HEK293 (cell line): Measurements from ENCODE around the gene MCHR1.

Experiments
- CTCF ChIA-PET: fragments of 350-600 bp; formaldehyde crosslinking; extraction: SDS; loops from one replicate; lab custom pipeline; 2021; ENCODE audit warnings: antibody characterized with exemption; lab: Yijun Ruan, JAX
- POLR2A ChIA-PET: fragments of 300-600 bp; formaldehyde crosslinking; extraction: SDS; loops from one replicate; lab custom pipeline; 2020; ENCODE audit warnings: antibody characterized with exemption, inconsistent platforms; lab: Yijun Ruan, JAX
- H3K27ac ChIP-seq: fragments of 200-500 bp; sonication (Bioruptor generic); 2 replicates; pipeline ENCODE4 v1.5.1; 2014; ENCODE audit warnings: low read depth, low read length, control low read depth, inconsistent platforms; ENCODE audit errors: extremely low read depth
- H3K36me3 ChIP-seq, 2 experiments: fragments of 200-500 bp in 1 of 2; sonication (Bioruptor generic) in 1 of 2; 1 replicate in 1 of 2; 2 replicates in 1 of 2; pipeline ENCODE4 v1.5.1; 2014 to 2017; ENCODE audit warnings: inconsistent platforms in 2 of 2, low read length in 2 of 2; ENCODE audit not compliant: control insufficient read depth in 2 of 2, insufficient read depth in 1 of 2
- H3K4me1 ChIP-seq: fragments of 200-500 bp; sonication (Bioruptor generic); 2 replicates; pipeline ENCODE4 v1.5.1; 2014; ENCODE audit warnings: mild to moderate bottlenecking, low read length, inconsistent platforms; ENCODE audit not compliant: control insufficient read depth, insufficient read depth
- H3K4me3 ChIP-seq: 2 replicates; pipeline ENCODE4 v1.5.1; 2011; ENCODE audit warnings: low read depth, mild to moderate bottlenecking, control low read depth, low read length, moderate library complexity
- H3K9me3 ChIP-seq: fragments of 200-500 bp; sonication (Bioruptor generic); 2 replicates; pipeline ENCODE4 v1.5.1; 2014; ENCODE audit warnings: low read depth, low read length, inconsistent platforms; ENCODE audit not compliant: control insufficient read depth, insufficient read depth
- GFI1B ChIP-seq: fragments of 450-650 bp; formaldehyde crosslinking; IDR thresholded peaks from 2 replicates; pipeline ENCODE4 v1.5.1; 2016; ENCODE audit warnings: missing biosample characterization, missing genetic modification characterization
- KLF7 ChIP-seq: fragments of 450-650 bp; formaldehyde crosslinking; IDR thresholded peaks from 2 replicates; pipeline ENCODE4 v1.5.1; 2016; ENCODE audit warnings: missing biosample characterization, missing genetic modification characterization, borderline replicate concordance
- TCF7L2 ChIP-seq: IDR thresholded peaks from 2 replicates; pipeline ENCODE4 v1.6.1; 2011; ENCODE audit warnings: low read depth, mild to moderate bottlenecking, inconsistent platforms, low read length, moderate library complexity, borderline replicate concordance
- ZBTB17 ChIP-seq: fragments of 450-650 bp; formaldehyde crosslinking; IDR thresholded peaks from 2 replicates; pipeline ENCODE4 v1.5.1; 2016; ENCODE audit warnings: missing biosample characterization, missing genetic modification characterization
- ZBTB44 ChIP-seq: fragments of 450-650 bp; IDR thresholded peaks from 2 replicates; pipeline ENCODE4 v1.5.1; 2018; ENCODE audit warnings: missing biosample characterization, mild to moderate bottlenecking, missing genetic modification characterization
- ZIC2 ChIP-seq: fragments of 450-650 bp; formaldehyde crosslinking; IDR thresholded peaks from 2 replicates; pipeline ENCODE4 v1.5.1; 2016; ENCODE audit warnings: missing biosample characterization, missing genetic modification characterization
- ZNF112 ChIP-seq: fragments of 450-650 bp; formaldehyde crosslinking; IDR thresholded peaks from 2 replicates; pipeline ENCODE4 v1.5.0; 2017; ENCODE audit warnings: missing biosample characterization, missing genetic modification characterization
- ZNF114 ChIP-seq: fragments of 450-650 bp; formaldehyde crosslinking; IDR thresholded peaks from 2 replicates; pipeline ENCODE4 v1.5.0; 2017; ENCODE audit warnings: missing biosample characterization, missing genetic modification characterization
- ZNF121 ChIP-seq: fragments of 450-650 bp; formaldehyde crosslinking; IDR thresholded peaks from 2 replicates; pipeline ENCODE4 v1.5.1; 2016; ENCODE audit warnings: missing biosample characterization, missing genetic modification characterization
- ZNF138 ChIP-seq: fragments of 450-650 bp; formaldehyde crosslinking; IDR thresholded peaks from 2 replicates; pipeline ENCODE4 v1.5.1; 2016; ENCODE audit warnings: missing biosample characterization, missing genetic modification characterization, borderline replicate concordance
- ZNF16 ChIP-seq: fragments of 450-650 bp; formaldehyde crosslinking; IDR thresholded peaks from 2 replicates; pipeline ENCODE4 v1.5.1; 2016; ENCODE audit warnings: low read depth, missing biosample characterization, missing genetic modification characterization
- ZNF169 ChIP-seq: fragments of 450-650 bp; formaldehyde crosslinking; IDR thresholded peaks from 2 replicates; pipeline ENCODE4 v1.5.1; 2016; ENCODE audit warnings: missing biosample characterization, missing genetic modification characterization
- ZNF221 ChIP-seq: fragments of 450-650 bp; formaldehyde crosslinking; IDR thresholded peaks from 2 replicates; pipeline ENCODE4 v1.5.1; 2017; ENCODE audit warnings: missing biosample characterization, missing genetic modification characterization, borderline replicate concordance
- ZNF449 ChIP-seq: fragments of 450-650 bp; formaldehyde crosslinking; IDR thresholded peaks from 2 replicates; pipeline ENCODE4 v1.5.1; 2017; ENCODE audit warnings: missing biosample characterization, mild to moderate bottlenecking, missing genetic modification characterization, moderate library complexity
- ZNF501 ChIP-seq: fragments of 450-650 bp; formaldehyde crosslinking; IDR thresholded peaks from 2 replicates; pipeline ENCODE4 v1.5.1; 2016; ENCODE audit warnings: missing biosample characterization, missing genetic modification characterization
- ZNF768 ChIP-seq: fragments of 450-650 bp; formaldehyde crosslinking; IDR thresholded peaks from 2 replicates; pipeline ENCODE4 v1.5.1; 2018; ENCODE audit warnings: missing biosample characterization, mild to moderate bottlenecking, missing genetic modification characterization
- TF ChIP-seq, protein P1 (sequence below): fragments of 450-650 bp; formaldehyde crosslinking; IDR thresholded peaks from 2 replicates; pipeline ENCODE4 v1.5.1; 2016; ENCODE audit warnings: missing biosample characterization, missing genetic modification characterization
- TF ChIP-seq, protein P2 (sequence below): fragments of 450-650 bp; formaldehyde crosslinking; IDR thresholded peaks from 2 replicates; pipeline ENCODE4; 2016; ENCODE audit warnings: missing biosample characterization, missing genetic modification characterization

Gene MCHR1

DNA sequence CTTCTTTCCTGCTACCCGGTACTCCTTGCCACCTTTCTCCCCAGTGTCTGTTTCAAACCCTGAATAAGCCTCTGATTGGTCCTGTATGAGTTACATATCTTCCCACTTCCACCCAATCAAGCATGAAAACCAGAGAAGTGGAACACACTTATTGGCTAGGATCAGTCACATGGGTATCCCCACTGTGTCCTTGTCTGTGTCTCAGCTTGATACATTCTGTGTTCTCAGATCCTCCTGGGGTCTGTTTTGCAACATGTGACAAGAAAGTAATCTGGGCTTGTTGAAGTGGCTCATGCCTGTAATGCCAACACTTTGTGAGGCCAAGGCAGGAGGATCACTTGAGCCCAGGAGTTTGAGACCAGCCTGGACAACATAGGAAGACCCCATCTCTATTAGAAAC is 23.9 kb downstream of the MCHR1 start:
- H3K9me3 ChIP-seq = no peaks in the 10 kb centered on the region
- H3K36me3 ChIP-seq = no peaks in the 10 kb centered on the region
- no peak overlapping the region for H3K4me3 ChIP-seq
- H3K4me1 ChIP-seq = no peaks in the 10 kb centered on the region
- no peak overlapping the region; the same call in 1 of the 2 replicates for H3K27ac ChIP-seq
- ChIA-PET POLR2A (interaction anchor here (1.2 kb wide), 1 partner anchor 11 kb away, joined by 5 read pairs; no protein-coding TSS in a partner anchor), CTCF (interaction anchor here (0.6 to 3.2 kb wide), 3 partner anchors 8 to 39 kb away, joined by 3 to 13 read pairs (median 3); no protein-coding TSS in a partner anchor)
- no peak for TF ChIP-seq TCF7L2
- peak; percentile 59; the same call in 1 of the 2 replicates for TF ChIP-seq ZBTB17 (tag by site-specific recombination)

DNA sequence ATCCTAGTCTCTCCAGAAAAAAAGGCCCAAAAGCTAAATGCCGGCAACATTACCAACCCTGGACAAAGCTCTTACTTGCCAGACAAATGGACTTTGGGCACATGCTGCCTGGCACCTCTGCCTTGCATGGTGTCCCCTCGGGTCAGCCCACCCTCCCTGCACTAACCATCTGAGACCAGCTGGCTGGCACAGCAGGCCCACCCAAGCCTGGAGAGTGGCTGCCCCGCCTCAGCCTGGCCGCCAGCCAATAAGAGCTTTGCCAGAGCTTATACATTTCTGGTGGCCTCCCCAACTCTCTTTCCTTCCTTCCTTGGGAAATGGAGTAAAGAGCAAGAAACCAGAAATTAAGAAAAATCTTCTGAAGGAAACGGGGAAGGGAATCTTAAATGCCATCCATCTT is 24.5 kb downstream of the MCHR1 start:
- H3K27ac ChIP-seq = no peak overlapping the region
- ChIA-PET POLR2A (interaction anchor here (1.2 kb wide), 1 partner anchor 10 kb away, joined by 5 read pairs; no protein-coding TSS in a partner anchor), CTCF (interaction anchor here (0.6 to 0.7 kb wide), 2 partner anchors 9 to 39 kb away, joined by 3 read pairs; no protein-coding TSS in a partner anchor)
- no peak for TF ChIP-seq KLF7 (tag by site-specific recombination)
- 0 out of 2 replicates have a peak, but pooled peaks have one; percentile 18 for TF ChIP-seq ZIC2
- H3K4me1 ChIP-seq = no peaks in the 10 kb centered on the region
- H3K9me3 ChIP-seq = no peaks in the 10 kb centered on the region
- no peak overlapping the region for H3K4me3 ChIP-seq
- no peaks in the 10 kb centered on the region for H3K36me3 ChIP-seq

- CTCF ChIA-PET = interaction anchor here (0.9 kb wide), 1 partner anchor 22 kb away, joined by 4 read pairs; no protein-coding TSS in a partner anchor
- no peak for TF ChIP-seq ZNF501 (tag by site-specific recombination)
- TF ChIP-seq ZNF121 (tag by site-specific recombination) = no peak
- TF ChIP-seq, protein P1, sequence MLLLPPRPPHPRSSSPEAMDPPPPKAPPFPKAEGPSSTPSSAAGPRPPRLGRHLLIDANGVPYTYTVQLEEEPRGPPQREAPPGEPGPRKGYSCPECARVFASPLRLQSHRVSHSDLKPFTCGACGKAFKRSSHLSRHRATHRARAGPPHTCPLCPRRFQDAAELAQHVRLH = peak; percentile 59; the same call in 1 of the 2 replicates
- TF ChIP-seq ZNF114 (tag by site-specific recombination) = no peak
- TF ChIP-seq ZNF221 = no peak
- TF ChIP-seq, protein P2, sequence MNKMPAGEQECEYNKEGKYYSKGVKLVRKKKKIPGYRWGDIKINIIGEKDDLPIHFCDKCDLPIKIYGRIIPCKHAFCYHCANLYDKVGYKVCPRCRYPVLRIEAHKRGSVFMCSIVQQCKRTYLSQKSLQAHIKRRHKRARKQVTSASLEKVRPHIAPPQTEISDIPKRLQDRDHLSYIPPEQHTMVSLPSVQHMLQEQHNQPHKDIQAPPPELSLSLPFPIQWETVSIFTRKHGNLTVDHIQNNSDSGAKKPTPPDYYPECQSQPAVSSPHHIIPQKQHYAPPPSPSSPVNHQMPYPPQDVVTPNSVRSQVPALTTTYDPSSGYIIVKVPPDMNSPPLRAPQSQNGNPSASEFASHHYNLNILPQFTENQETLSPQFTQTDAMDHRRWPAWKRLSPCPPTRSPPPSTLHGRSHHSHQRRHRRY = no peak
- TF ChIP-seq GFI1B = no peak
- TF ChIP-seq ZBTB44 (tag by site-specific recombination) = no peak
- no peak for TF ChIP-seq ZNF112 (tag by site-specific recombination)
- TF ChIP-seq ZNF138 (tag by site-specific recombination) = no peak
- no peak for TF ChIP-seq ZNF16 (tag by site-specific recombination)
- TF ChIP-seq ZNF169 = no peak
- TF ChIP-seq ZNF449 = no peak
- peak; percentile 84; the same call in 1 of the 2 replicates for TF ChIP-seq ZNF768 (tag by site-specific recombination)
- no peak overlapping the region for H3K4me3 ChIP-seq
- H3K9me3 ChIP-seq = no peaks in the 10 kb centered on the region
- POLR2A ChIA-PET = interaction anchor here (0.5 kb wide), 1 partner anchor 317 kb away, joined by 3 read pairs; no protein-coding TSS in a partner anchor
- peaks cover 1% of the 10 kb centered on the region; the same call in 1 of the 2 replicates for H3K4me1 ChIP-seq
- H3K36me3 ChIP-seq = no peaks in the 10 kb centered on the region
- no peak overlapping the region for H3K27ac ChIP-seq
These were observed 26.8 kb downstream of the MCHR1 start for GRCh38 chr22:40705918-40706682.
